ENCODE results near the gene PNCK. TPM values are rescaled to one million over a fixed set of nuclear protein-coding genes. Genes with fewer than 3 reads are reported as not detected.
A peak's percentile ranks its signal among the peaks of the same experiment; 100 is the strongest.
"Not testable (repeated sequence)": the region's sequence is repeated elsewhere in the genome, so short reads cannot be mapped to it uniquely, and the experiment has no call there.

Gene PNCK
- total RNA-seq, 1 donor from 2014 or later: 27.5 TPM

GRCh38 chrX:153685751-153686696, 12.4 kb upstream of the PNCK start:
- DNase-seq: no peak

- no peak for DNase-seq
Observed at GRCh38 chrX:153685156-153685536, 11.5 kb upstream of the PNCK start.

GRCh38 chrX:153684467-153685155, 11.0 kb upstream of the PNCK start:
- no peak for DNase-seq

GRCh38 chrX:153683486-153683885, 9.9 kb upstream of the PNCK start:
- DNase-seq: not testable (repeated sequence)

- DNase-seq: no peak
Observed at GRCh38 chrX:153681175-153681574, 7.6 kb upstream of the PNCK start.

- DNase-seq: no peak
Observed at GRCh38 chrX:153674219-153674851, 722 bp upstream of the PNCK start.

GRCh38 chrX:153672531-153673427, 834 bp downstream of the PNCK start:
- DNase-seq: no peak

- DNase-seq: no peak
Observed at GRCh38 chrX:153671589-153672530, 1.8 kb downstream of the PNCK start.

GRCh38 chrX:153670748-153671588, 2.6 kb downstream of the PNCK start:
- DNase-seq: no peak

GRCh38 chrX:153669901-153670731, 3.5 kb downstream of the PNCK start:
- DNase-seq: no peak

GRCh38 chrX:153669174-153669890, 4.3 kb downstream of the PNCK start:
- no peak for DNase-seq

GRCh38 chrX:153668423-153669173, 5.0 kb downstream of the PNCK start:
- DNase-seq: no peak

- DNase-seq: peak; percentile 65
Observed at GRCh38 chrX:153667956-153668396, 5.6 kb downstream of the PNCK start.

GRCh38 chrX:153667281-153667955, 6.2 kb downstream of the PNCK start:
- DNase-seq: no peak

- DNase-seq: no peak
Observed at GRCh38 chrX:153665726-153666306, 7.8 kb downstream of the PNCK start.

GRCh38 chrX:153662266-153662665, 11.3 kb downstream of the PNCK start:
- no peak for DNase-seq
